GM18861 (cell line): Measurements from ENCODE around the gene MORF4L1.
A peak's percentile ranks its signal among the peaks of the same experiment; 100 is the strongest.
"Not testable (repeated sequence)": the region's sequence is repeated elsewhere in the genome, so short reads cannot be mapped to it uniquely, and the experiment has no call there.

Experiments used
- ATAC-seq: cut with Tn5 transposase; IDR thresholded peaks from one replicate; pipeline ENCODE4 v1.9.1; 2021; ENCODE audit not compliant: unreplicated experiment

The MORF4L1 gene

GRCh38 chr15:78855746-78856145 is 16.9 kb upstream of the MORF4L1 start:
- no peak for ATAC-seq

- peak; percentile 61 for ATAC-seq
These were observed 12.5 kb upstream of the MORF4L1 start for GRCh38 chr15:78859971-78860719.

GRCh38 chr15:78865585-78865984 is 7.1 kb upstream of the MORF4L1 start:
- not testable (repeated sequence) for ATAC-seq

- not testable (repeated sequence) for ATAC-seq
These were observed 6.7 kb upstream of the MORF4L1 start for GRCh38 chr15:78866031-78866430.

GRCh38 chr15:78866803-78867202 is 5.9 kb upstream of the MORF4L1 start:
- no peak for ATAC-seq

- ATAC-seq: no peak
These were observed 4.3 kb upstream of the MORF4L1 start for GRCh38 chr15:78868366-78868765.

- not testable (repeated sequence) for ATAC-seq
These were observed 1.1 kb upstream of the MORF4L1 start for GRCh38 chr15:78871483-78872127.

GRCh38 chr15:78872972-78873792 is 492 bp downstream of the MORF4L1 start:
- peak; percentile 62 for ATAC-seq

- peak; percentile 10 for ATAC-seq
These were observed 1.4 kb downstream of the MORF4L1 start for GRCh38 chr15:78873793-78874765.

- no peak for ATAC-seq
These were observed 2.6 kb downstream of the MORF4L1 start for GRCh38 chr15:78875107-78875914.

GRCh38 chr15:78876954-78877353 is 4.3 kb downstream of the MORF4L1 start:
- not testable (repeated sequence) for ATAC-seq

GRCh38 chr15:78878356-78878755 is 5.7 kb downstream of the MORF4L1 start:
- ATAC-seq: no peak

- ATAC-seq: no peak
These were observed 7.0 kb downstream of the MORF4L1 start for GRCh38 chr15:78879517-78880241.

- ATAC-seq: no peak
These were observed 7.5 kb downstream of the MORF4L1 start for GRCh38 chr15:78880242-78880533.

GRCh38 chr15:78880813-78881212 is 8.1 kb downstream of the MORF4L1 start:
- ATAC-seq: no peak

GRCh38 chr15:78881681-78882080 is 9.0 kb downstream of the MORF4L1 start:
- no peak for ATAC-seq

- ATAC-seq: no peak
These were observed 16.3 kb downstream of the MORF4L1 start for GRCh38 chr15:78889000-78889399.

GRCh38 chr15:78893538-78893937 is 20.8 kb downstream of the MORF4L1 start:
- ATAC-seq: no peak

GRCh38 chr15:78895471-78895870 is 22.8 kb downstream of the MORF4L1 start:
- ATAC-seq: no peak
